ENCODE results near the gene RAD51B.
A peak's percentile ranks its signal among the peaks of the same experiment; 100 is the strongest.

The RAD51B gene

DNA sequence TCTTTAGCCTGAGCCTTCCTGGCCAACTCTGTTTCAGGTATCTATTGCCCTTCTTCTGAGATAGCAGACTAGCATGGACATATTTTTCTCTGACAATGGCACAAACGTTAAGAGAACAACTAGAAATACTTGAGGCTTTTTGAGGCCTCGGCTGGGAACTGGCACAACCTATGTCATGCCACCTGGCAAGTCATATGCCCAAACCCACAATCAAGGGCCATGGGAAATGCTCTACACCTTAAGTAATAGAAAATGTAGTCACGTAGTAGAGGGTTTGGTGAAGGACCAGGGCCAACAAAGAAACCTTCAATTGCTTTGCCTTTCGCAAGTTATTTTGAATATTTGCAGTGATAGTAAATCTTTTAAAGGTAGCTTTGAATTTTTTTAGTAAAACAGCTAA is 647.8 kb downstream of the RAD51B start:
- Histone ChIP-seq H3K9me3 (ENCODE audit: control insufficient read depth, low read length) (no peaks in the 10 kb centered on the region), H3K27me3 (replicated peaks; ENCODE audit: control insufficient read depth, insufficient read depth, low read length) (no peaks in the 10 kb centered on the region)
- DNase-seq (ENCODE audit: low read depth) = no peak

DNA sequence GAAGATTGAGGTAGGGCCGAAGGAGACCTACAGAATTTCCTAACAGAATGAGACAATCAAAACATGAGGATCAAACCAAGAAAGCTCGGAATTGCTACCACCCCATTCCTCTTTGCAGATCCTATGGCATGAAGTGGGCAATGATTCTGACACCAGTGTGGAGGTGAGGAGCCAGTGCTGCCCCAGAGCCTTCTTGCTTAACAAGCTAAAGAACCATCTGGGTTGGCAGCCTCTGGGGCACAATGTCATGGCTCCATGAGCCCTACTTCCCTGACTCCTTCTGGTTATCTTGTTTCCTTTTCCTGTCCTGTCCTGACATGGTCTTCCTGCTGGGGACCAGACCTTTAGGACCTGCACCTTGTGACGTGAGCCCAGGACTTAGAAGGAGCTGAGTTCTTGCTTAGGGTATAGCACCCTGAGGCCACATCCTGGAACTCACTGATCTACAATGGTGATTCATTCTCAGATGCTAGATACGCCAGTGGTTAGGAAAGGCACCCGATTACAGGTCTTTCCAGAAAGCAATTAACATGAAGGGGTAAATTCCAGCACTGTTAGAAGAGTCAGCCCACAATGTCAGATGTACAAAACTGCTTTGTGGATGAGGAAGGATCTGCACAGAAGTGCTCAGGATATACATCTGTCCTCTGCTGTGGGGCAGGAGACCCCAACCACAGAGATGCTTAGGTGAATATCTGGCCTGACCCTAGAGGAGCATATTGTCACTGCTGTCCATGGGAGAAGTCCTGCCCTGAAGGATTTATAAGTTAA is 649.0 kb downstream of the RAD51B start:
- no peaks in the 10 kb centered on the region for H3K9me3 ChIP-seq (ENCODE audit: control insufficient read depth, low read length)
- H3K4me1 ChIP-seq (ENCODE audit: control insufficient read depth, insufficient read depth, low read length) = peaks cover 28% of the 10 kb centered on the region
- H3K9ac ChIP-seq (ENCODE audit: low read length) = no peak overlapping the region
- no peaks in the 10 kb centered on the region for H3K36me3 ChIP-seq (ENCODE audit: control insufficient read depth, insufficient read depth, low read length, severe bottlenecking)
- no peak overlapping the region for H3K4me3 ChIP-seq (ENCODE audit: low read length)
- H3K27me3 ChIP-seq (replicated peaks; ENCODE audit: control insufficient read depth, insufficient read depth, low read length) = no peaks in the 10 kb centered on the region
- no peak for DNase-seq (ENCODE audit: low read depth)

More for the DNA sequence above, 647.8 kb downstream of the RAD51B start:
- Histone ChIP-seq H3K4me3 (ENCODE audit: low read length) (no peak overlapping the region), H3K36me3 (ENCODE audit: control insufficient read depth, insufficient read depth, low read length, severe bottlenecking) (no peaks in the 10 kb centered on the region), H3K9ac (ENCODE audit: low read length) (no peak overlapping the region), H3K4me1 (ENCODE audit: control insufficient read depth, insufficient read depth, low read length) (peaks cover 28% of the 10 kb centered on the region)

DNA sequence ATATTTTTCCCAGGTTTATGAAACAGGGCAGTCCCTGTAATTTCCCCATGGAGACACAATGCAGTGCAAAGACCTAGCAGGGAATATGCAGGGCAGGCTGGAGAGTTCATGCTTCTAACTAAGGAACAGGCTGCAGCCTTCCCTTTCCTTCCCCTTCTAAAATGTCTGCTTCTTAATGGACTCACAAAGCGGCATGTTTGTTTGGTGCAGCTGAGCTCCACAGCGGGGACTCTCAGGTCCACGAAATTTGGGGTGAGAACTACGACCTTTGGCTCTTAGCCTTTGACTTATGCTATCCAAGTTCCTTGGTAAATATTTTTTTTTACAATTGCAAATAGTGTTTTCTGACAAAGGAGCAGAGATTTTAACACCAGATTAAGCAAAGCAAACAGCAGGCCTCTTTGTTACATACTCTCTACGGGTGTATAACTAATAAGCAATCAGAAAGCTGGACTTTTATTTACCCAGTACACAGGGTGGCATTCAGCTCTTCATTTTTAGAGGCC is 649.7 kb downstream of the RAD51B start:
- Histone ChIP-seq H3K9me3 (ENCODE audit: control insufficient read depth, low read length) (no peaks in the 10 kb centered on the region), H3K36me3 (ENCODE audit: control insufficient read depth, insufficient read depth, low read length, severe bottlenecking) (no peaks in the 10 kb centered on the region), H3K9ac (ENCODE audit: low read length) (no peak overlapping the region), H3K4me1 (ENCODE audit: control insufficient read depth, insufficient read depth, low read length) (peaks cover 28% of the 10 kb centered on the region), H3K4me3 (ENCODE audit: low read length) (no peak overlapping the region), H3K27me3 (replicated peaks; ENCODE audit: control insufficient read depth, insufficient read depth, low read length) (no peaks in the 10 kb centered on the region)
- DNase-seq (ENCODE audit: low read depth) = no peak

DNA sequence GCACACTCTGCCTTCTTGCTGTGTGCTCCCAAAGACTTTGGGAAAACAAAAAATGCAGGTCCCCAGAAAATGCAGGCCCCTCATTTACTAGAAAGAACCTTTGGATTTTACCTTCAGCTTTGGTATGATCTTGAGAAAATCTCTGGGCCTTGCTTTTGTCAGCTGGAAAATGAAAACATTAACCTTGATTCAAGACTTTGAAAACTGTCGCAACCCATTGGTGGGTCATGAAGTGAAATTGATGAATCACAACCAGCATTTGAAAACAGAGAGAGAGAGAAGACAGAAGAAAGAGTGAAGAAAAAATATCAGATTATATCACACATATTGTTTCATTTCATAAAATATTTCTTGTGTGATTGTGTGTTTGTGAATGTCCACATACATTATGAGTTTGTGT is 650.8 kb downstream of the RAD51B start:
- Histone ChIP-seq H3K4me3 (ENCODE audit: low read length) (no peak overlapping the region), H3K9me3 (ENCODE audit: control insufficient read depth, low read length) (no peaks in the 10 kb centered on the region), H3K36me3 (ENCODE audit: control insufficient read depth, insufficient read depth, low read length, severe bottlenecking) (no peaks in the 10 kb centered on the region), H3K4me1 (ENCODE audit: control insufficient read depth, insufficient read depth, low read length) (peaks cover 18% of the 10 kb centered on the region), H3K9ac (ENCODE audit: low read length) (no peak overlapping the region), H3K27me3 (replicated peaks; ENCODE audit: control insufficient read depth, insufficient read depth, low read length) (no peaks in the 10 kb centered on the region)
- DNase-seq (ENCODE audit: low read depth) = peak; percentile 42

DNA sequence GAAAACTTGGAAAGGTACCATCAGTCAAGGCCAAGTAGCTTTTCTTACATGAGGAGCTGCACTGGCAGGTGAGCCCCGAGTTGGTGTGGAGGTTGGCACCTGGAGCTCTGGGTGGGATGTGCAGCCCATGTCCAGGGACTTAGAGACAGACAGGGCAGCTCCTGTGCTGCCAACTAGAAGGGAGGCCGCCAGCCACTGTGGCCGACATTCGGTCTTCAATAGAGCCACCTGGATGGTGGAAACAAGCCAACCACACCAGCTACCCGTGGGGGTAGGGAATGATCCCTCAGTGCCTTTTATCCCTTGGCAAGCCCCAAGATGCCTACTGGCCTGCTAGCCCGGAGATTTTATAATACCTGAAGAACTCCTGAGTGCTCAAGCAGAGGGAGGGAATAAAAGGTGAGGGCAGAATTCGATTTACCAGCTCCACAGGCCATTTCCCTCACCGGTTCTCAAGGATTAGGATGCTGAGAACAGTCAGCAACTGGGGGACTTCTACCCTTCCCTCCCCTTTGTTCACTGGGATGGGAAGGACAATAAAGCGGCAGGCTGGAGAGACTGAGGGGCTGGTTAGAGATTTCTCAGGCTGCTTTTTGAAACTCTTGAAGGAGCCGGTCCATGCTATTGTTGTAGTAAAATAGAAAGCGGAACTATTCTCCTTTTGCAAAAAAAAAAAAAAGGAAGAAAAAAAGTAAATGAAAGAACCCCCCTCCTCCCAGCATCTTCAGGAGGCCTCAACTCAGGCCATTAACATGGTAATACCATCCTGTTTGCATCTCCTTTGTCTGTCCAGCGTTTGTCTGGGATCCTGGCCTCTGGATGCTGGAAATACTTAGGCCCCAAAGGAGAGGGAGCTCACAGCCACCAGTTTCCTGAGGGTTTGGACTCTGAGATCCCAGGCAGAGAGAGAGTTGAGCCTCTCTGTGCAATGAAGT is 651.7 kb downstream of the RAD51B start:
- DNase-seq (ENCODE audit: low read depth) = no peak
- Histone ChIP-seq H3K9me3 (ENCODE audit: control insufficient read depth, low read length) (no peaks in the 10 kb centered on the region), H3K4me3 (ENCODE audit: low read length) (no peak overlapping the region), H3K4me1 (ENCODE audit: control insufficient read depth, insufficient read depth, low read length) (peaks cover 21% of the 10 kb centered on the region), H3K36me3 (ENCODE audit: control insufficient read depth, insufficient read depth, low read length, severe bottlenecking) (no peaks in the 10 kb centered on the region), H3K27me3 (replicated peaks; ENCODE audit: control insufficient read depth, insufficient read depth, low read length) (no peaks in the 10 kb centered on the region), H3K9ac (ENCODE audit: low read length) (no peak overlapping the region)

- Histone ChIP-seq H3K27me3 (replicated peaks; ENCODE audit: control insufficient read depth, insufficient read depth, low read length) (no peaks in the 10 kb centered on the region), H3K9ac (ENCODE audit: low read length) (no peak overlapping the region), H3K9me3 (ENCODE audit: control insufficient read depth, low read length) (no peaks in the 10 kb centered on the region), H3K4me3 (ENCODE audit: low read length) (no peak overlapping the region), H3K36me3 (ENCODE audit: control insufficient read depth, insufficient read depth, low read length, severe bottlenecking) (no peaks in the 10 kb centered on the region), H3K4me1 (ENCODE audit: control insufficient read depth, insufficient read depth, low read length) (peaks cover 23% of the 10 kb centered on the region)
- no peak for DNase-seq (ENCODE audit: low read depth)
Observed at GRCh38 chr14:68471964-68472508, 652.5 kb downstream of the RAD51B start.

- peaks cover 31% of the 10 kb centered on the region for H3K4me1 ChIP-seq (ENCODE audit: control insufficient read depth, insufficient read depth, low read length)
- H3K4me3 ChIP-seq (ENCODE audit: low read length) = no peak overlapping the region
Observed at GRCh38 chr14:68473069-68473468, 653.5 kb downstream of the RAD51B start.

DNA sequence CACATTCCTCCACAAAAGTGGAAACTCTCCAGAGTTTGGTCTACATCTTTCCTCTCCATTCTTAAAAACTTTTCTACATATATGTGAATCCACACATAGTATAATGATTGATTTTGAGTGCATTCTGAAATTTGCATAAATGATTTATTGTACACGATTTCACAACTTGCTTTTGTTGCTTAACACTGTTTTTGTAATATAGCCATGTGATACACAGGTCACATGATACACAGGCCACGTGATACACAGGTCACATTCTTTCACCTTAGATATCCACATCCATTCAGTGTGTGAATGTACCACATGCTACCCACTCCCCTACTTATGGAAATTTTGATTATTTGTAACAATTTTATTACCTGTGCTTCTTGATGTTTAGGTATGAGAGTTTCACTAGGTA is 654.2 kb downstream of the RAD51B start:
- H3K4me1 ChIP-seq (ENCODE audit: control insufficient read depth, insufficient read depth, low read length) = peaks cover 33% of the 10 kb centered on the region
- no peak overlapping the region for H3K9ac ChIP-seq (ENCODE audit: low read length)
- no peaks in the 10 kb centered on the region for H3K27me3 ChIP-seq (replicated peaks; ENCODE audit: control insufficient read depth, insufficient read depth, low read length)
- no peak for DNase-seq (ENCODE audit: low read depth)
- H3K36me3 ChIP-seq (ENCODE audit: control insufficient read depth, insufficient read depth, low read length, severe bottlenecking) = no peaks in the 10 kb centered on the region
- H3K9me3 ChIP-seq (ENCODE audit: control insufficient read depth, low read length) = no peaks in the 10 kb centered on the region
- no peak overlapping the region for H3K4me3 ChIP-seq (ENCODE audit: low read length)

More at GRCh38 chr14:68473069-68473468, 653.5 kb downstream of the RAD51B start:
- no peaks in the 10 kb centered on the region for H3K27me3 ChIP-seq (replicated peaks; ENCODE audit: control insufficient read depth, insufficient read depth, low read length)
- H3K9ac ChIP-seq (ENCODE audit: low read length) = no peak overlapping the region
- H3K36me3 ChIP-seq (ENCODE audit: control insufficient read depth, insufficient read depth, low read length, severe bottlenecking) = no peaks in the 10 kb centered on the region
- H3K9me3 ChIP-seq (ENCODE audit: control insufficient read depth, low read length) = no peaks in the 10 kb centered on the region
- no peak for DNase-seq (ENCODE audit: low read depth)

GRCh38 chr14:68474741-68475140 is 655.2 kb downstream of the RAD51B start:
- Histone ChIP-seq H3K4me3 (ENCODE audit: low read length) (no peak overlapping the region), H3K27me3 (replicated peaks; ENCODE audit: control insufficient read depth, insufficient read depth, low read length) (no peaks in the 10 kb centered on the region), H3K9me3 (ENCODE audit: control insufficient read depth, low read length) (no peaks in the 10 kb centered on the region), H3K9ac (ENCODE audit: low read length) (no peak overlapping the region), H3K4me1 (ENCODE audit: control insufficient read depth, insufficient read depth, low read length) (peaks cover 41% of the 10 kb centered on the region), H3K36me3 (ENCODE audit: control insufficient read depth, insufficient read depth, low read length, severe bottlenecking) (no peaks in the 10 kb centered on the region)
- no peak for DNase-seq (ENCODE audit: low read depth)

- no peaks in the 10 kb centered on the region for H3K36me3 ChIP-seq (ENCODE audit: control insufficient read depth, insufficient read depth, low read length, severe bottlenecking)
- peaks cover 35% of the 10 kb centered on the region for H3K4me1 ChIP-seq (ENCODE audit: control insufficient read depth, insufficient read depth, low read length)
- DNase-seq (ENCODE audit: low read depth) = no peak
Observed at GRCh38 chr14:68475802-68476201, 656.2 kb downstream of the RAD51B start.

More at GRCh38 chr14:68475802-68476201, 656.2 kb downstream of the RAD51B start:
- Histone ChIP-seq H3K9me3 (ENCODE audit: control insufficient read depth, low read length) (no peaks in the 10 kb centered on the region), H3K27me3 (replicated peaks; ENCODE audit: control insufficient read depth, insufficient read depth, low read length) (no peaks in the 10 kb centered on the region), H3K4me3 (ENCODE audit: low read length) (no peak overlapping the region), H3K9ac (ENCODE audit: low read length) (peak overlapping the region; percentile 67)
